GM03348 (cell line): ENCODE results near the gene APP.
"Not testable (repeated sequence)": the region's sequence is repeated elsewhere in the genome, so short reads cannot be mapped to it uniquely, and the experiment has no call there.

ENCODE experiments used
- DNase-seq: peaks from one replicate; pipeline ENCODE4 v3.0.0; 2012; ENCODE audit warnings: low spot score

The APP gene

GRCh38 chr21:26098772-26099397 lies 71.7 kb downstream of the APP start:
- peak; percentile 14 for DNase-seq

GRCh38 chr21:26097475-26097874 lies 73.1 kb downstream of the APP start:
- no peak for DNase-seq

GRCh38 chr21:26096494-26097371 lies 73.8 kb downstream of the APP start:
- DNase-seq: no peak

DNA sequence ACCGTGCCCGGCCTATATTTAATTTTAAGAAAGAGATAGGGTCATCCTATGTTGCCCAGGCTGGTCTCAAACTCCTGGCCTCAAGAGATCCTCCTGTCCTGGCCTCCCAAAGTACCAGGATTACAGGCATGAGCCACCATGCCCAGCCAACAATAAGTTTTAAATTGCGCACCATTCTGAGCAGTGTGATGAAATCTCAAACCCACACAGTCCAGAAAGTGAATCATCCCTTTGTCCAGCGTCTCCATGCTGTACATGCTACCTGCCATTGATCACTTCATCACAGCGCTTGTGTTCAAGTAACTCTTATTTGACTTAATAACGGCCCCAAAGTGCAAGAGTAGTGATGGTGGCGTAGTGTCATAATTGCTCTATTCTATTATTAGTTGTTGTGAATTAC lies 75.4 kb downstream of the APP start:
- no peak for DNase-seq

DNA sequence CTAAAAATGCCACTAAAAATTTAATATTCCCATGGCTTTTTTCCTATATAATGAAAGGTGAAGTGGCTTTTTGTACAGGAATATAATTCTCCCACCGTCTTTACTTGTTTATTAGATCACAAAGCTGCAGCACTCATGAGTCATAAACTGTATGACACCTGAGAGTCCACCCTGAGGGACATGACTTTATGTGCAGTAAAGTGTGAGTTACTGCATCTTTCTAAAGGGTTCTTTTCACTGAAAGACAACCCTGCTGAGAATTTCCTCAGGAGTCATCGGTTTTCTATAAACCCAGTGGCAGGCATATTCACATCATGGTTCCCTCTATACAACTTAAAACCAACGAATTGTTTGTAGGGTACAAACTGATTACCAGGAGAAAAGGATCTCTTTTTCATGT lies 77.4 kb downstream of the APP start:
- no peak for DNase-seq

DNA sequence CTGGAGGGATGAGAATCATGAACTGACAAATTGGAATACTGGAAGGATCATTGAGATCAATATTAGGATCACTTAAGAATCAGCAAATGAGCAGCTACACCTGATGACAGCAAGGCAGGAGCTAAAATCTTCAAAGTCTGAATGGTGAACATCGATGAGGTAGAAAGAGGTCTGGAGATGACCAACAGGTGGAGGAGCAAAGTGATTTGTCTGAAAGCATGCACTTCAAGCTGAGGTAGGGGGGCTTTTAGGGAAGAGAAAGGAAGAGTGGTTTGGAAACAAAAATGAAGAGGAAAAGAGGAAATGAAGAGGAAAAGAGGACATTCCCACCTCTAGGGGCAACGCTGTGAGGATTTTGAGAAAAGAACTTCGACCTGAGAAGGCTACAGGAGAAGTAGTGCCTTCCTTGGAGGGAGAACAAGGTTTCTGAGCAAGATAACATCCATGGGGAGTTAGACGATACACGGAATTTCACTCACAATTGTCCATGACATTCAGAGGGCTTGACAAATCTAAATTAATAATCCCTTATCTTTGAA lies 79.0 kb downstream of the APP start:
- DNase-seq: no peak

DNA sequence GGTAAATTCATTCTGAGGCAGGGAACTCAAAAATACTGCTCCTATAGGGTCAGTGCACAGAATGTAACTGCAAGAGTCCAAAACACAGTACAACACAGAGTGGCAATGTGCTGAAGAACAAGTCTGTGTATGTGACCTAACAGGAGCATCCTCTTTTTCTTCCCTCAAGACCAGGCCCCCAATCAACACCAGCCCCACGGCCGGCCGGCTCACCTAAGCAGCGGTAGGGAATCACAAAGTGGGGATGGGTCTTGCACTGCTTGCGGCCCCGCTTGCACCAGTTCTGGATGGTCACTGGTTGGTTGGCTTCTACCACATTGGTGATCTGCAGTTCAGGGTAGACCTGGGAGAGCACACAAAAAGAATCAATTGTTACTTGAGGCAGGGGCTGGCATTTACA lies 80.8 kb downstream of the APP start:
- no peak for DNase-seq

DNA sequence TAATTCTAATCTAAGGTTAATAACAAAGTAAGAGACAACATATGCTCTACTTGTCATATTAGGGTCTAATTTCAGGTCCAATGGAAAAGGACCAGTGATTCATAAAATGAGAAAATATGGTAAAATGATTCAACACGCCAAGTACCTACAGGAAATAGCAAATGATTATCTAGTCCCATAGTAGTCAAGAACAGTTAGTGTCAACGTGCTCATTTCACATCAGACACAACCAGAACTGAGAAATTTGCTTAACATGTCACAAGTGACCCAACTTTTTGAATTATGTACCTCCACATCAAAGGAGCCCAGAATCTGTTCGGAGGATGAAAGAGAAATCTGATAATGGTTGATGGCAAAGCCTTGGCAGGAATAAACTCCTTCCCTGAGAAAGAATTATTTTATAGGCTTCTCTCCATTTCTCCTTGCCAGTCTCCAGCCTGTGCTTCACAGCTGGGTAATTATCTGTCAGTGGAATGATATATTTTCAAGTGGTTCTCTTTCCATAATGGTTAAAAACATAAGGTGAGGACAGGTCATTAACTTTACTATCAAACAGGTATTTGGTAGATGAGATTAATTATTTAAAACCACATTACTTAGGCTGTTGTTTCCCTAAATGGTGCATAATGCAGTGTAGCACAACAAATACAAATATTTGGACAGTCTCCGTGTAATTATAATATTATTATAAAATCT lies 83.2 kb downstream of the APP start:
- no peak for DNase-seq

- no peak for DNase-seq
Observed at GRCh38 chr21:26085882-26086281, 84.7 kb downstream of the APP start.

DNA sequence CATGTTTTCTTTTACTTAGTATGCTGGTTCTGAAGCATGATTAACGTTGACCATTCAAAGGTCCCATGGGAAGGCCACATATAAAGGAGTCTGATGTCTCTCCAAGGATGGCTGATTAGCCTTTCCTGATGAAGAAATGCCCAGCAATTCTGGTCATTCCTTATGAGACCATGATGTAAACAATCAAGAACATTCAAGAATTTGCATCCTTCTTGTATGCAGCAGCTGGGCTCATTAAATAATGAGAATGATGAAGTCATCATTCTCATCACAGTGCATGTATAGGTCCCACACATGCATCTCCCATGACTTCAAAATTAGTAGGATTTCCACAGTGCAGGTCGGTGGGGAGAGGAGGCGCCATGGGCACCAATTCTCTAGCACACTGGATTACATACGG lies 85.4 kb downstream of the APP start:
- DNase-seq: no peak

DNA sequence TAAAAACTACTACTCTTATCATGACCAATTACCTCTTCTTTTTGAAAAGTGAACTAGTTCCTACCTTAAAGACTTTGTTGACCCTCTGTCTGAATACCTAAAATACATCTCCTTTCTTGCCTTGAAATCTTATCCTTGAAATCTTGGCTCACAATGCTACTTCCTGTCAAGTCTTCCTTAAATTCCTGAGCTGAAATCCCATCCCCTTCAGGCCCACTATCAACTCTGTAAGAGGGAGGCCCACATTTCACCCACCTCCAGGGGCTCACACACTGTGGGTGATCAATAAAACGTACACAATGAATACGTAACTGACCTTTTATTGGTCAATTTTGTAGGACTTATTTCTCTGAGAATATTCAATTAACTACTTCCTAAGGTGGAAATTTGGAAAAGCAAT lies 88.0 kb downstream of the APP start:
- no peak for DNase-seq

DNA sequence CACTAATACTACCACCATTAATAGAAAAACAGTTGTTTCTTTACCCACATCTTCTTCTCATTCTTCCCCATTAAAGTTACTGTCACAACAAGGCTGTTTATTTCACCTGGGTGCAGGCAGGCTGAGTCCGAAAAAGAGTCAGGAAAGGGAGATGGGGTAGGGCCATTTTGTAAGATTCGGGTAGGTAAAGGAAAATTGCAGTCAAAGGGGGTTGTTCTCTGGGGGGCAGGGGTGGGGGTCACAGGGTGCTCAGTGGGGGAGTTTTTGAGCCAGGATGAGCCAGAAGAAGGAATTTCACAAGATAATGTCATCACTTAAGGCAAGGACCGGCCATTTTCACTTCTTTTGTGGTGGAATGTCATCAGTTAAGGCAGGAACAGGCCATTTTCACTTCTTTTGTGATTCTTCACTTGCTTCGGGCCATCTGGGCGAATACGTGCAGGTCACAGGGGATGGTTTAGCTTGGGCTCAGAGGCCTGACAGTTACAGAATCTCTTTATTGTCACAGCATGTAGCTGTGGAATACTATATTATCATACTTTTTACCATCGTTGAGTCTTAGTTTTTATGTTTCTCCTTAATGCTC lies 89.3 kb downstream of the APP start:
- not testable (repeated sequence) for DNase-seq

DNA sequence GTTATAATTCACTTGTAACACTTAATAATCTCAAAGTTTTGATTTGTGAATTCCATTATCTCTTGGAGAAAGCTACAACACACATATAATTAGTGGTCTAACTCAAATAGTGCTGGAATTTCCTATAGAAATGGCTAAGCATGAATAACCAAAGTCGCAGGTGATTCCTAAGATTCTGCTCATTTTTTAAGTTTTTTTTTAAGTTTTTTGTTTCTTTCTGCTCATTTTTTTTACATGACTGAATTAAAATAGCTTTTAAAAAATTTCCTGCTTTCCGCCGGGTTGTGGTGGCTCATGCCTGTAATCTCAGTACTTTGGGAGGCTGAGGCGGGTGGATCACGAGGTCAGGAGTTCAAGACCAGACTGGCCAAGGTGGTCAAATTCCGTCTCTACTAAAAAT lies 90.4 kb downstream of the APP start:
- DNase-seq: no peak

GRCh38 chr21:26079366-26079765 lies 91.2 kb downstream of the APP start:
- peak; percentile 32 for DNase-seq

DNA sequence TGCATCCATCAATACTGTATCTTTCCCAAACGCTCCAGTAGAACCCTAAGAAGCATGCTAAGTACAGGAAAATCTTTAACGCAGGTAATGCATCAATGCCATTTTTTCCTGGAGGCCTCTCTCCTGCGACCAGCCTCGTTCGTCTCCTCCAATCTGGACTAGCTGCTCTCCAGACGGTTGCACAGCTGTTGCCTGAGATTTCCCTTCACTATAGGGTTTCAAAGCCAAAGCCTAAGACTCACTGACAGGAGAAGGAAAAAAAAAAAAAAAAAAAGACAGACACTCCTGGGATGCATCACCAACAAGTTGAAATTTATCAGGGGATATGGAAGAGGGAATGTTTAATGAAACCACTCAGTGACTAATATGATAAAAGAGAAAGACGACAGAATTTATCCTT lies 93.0 kb downstream of the APP start:
- no peak for DNase-seq

GRCh38 chr21:26072666-26073615 lies 97.6 kb downstream of the APP start:
- DNase-seq: peak; percentile 48

GRCh38 chr21:26070822-26071425 lies 99.6 kb downstream of the APP start:
- peak; percentile 49 for DNase-seq

GRCh38 chr21:26070121-26070520 lies 100.4 kb downstream of the APP start:
- no peak for DNase-seq

DNA sequence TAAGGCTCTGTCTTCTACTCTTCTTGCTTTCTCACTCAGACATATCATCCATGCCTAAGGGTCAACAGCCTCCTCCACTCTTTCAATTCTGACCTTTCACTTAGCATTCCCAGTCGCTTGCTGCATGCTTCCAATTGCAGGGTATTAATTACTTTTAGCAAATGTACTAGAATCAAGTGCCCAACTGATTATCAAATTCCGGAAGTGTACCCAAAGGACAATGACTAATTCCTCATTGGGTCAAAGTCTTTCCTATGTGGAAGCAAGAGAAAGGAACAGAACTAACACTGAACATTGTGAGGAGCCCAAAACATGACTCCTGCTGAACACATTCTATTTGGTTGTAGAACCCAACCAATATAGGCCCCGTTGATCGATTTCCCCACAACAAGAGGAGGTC lies 101.8 kb downstream of the APP start:
- no peak for DNase-seq

DNA sequence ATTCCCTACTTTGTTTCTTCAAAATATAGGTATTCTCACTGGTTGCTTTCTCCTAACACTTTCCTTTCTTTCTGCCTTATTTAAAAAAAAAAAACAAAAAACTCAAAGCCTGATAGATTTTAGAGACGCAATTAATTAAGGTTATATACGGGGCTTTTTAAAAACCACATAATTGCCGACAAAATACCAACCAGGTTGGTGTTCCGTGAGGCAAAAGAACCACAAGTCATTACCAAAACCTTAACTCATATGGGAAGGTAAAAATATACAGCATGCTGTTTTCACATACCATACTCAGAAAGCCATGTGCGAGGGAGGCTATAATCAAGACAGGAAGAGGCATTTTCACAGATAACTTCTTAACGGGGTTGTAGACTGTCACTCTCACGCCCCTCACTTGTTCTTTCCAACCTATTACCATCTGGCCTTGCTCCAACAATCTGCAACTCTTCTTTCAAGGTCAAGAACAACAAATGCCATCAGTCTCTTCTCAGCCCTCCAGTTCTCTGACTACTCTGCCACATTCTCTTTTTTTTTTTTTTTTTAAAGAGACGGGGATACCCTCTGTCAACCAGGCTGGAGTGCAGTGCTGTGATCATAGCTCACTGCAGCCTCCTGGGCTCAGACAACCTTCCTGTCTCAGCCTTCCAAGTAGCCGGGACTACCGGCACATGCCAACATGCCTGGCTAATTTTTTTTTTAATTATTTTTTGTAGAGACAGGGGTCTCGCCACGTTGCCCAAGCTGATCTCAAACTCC lies 102.6 kb downstream of the APP start:
- DNase-seq: no peak
